Uterus (tissue), 2 donors: ENCODE results near the gene DNAH6.

Source experiments
- CTCF ChIP-seq, 4 experiments: fragments of 200-600 bp in 2 of 4; fragments of 450-650 bp in 2 of 4; sonication (generic) in 2 of 4; IDR thresholded peaks; one replicate each; pipeline ENCODE4 v1.5.1; 2016 to 2019; ENCODE audit warnings: antibody characterized with exemption in 4 of 4, mild to moderate bottlenecking in 2 of 4, moderate library complexity in 1 of 4
- POLR2A ChIP-seq, 2 donors: fragments of 450-650 bp; IDR thresholded peaks; one replicate each; pipeline ENCODE4 v1.6.1; 2016; ENCODE audit warnings: antibody characterized with exemption in 2 of 2, mild to moderate bottlenecking in 1 of 2, moderate library complexity in 1 of 2

GRCh38 chr2:84694088-84694622 lies 177.9 kb downstream of the DNAH6 start:
- TF ChIP-seq CTCF (IDR thresholded peaks at IDR 0.05) (no peak), POLR2A (IDR thresholded peaks at IDR 0.05) (no peak)
